Measurements from ENCODE around the gene FOXP3. TPM values are rescaled to one million over a fixed set of nuclear protein-coding genes. Genes with fewer than 3 reads are reported as not detected.
"Not testable (repeated sequence)": the region's sequence is repeated elsewhere in the genome, so short reads cannot be mapped to it uniquely, and the experiment has no call there.

FOXP3 gene
- total RNA-seq = not detected
- long read RNA-seq = 0 reads

GRCh38 chrX:49264460-49264859 is at the start of gene FOXP3:
TSS of gene FOXP3 (minus strand) at chrX:49264710. CDS start at chrX:49258505, 6,205 bp downstream.
- intact Hi-C loops (cut with micrococcal nuclease) = no loop called here
- DNase-seq = no peak
- ATAC-seq = no peak

GRCh38 chrX:49312176-49312575 is 47.7 kb upstream of the FOXP3 start:
- intact Hi-C loops (cut with micrococcal nuclease) = no loop called here
- DNase-seq = no peak
- no peak for ATAC-seq

GRCh38 chrX:49310371-49310770 is 45.9 kb upstream of the FOXP3 start:
- DNase-seq (no peak), ATAC-seq (no peak)
- intact Hi-C loops (cut with micrococcal nuclease) = no loop called here

- peak; percentile 43 for ATAC-seq
- no peak for DNase-seq
- intact Hi-C loops (cut with micrococcal nuclease) = no loop called here
Observed at GRCh38 chrX:49309401-49309981, 45.0 kb upstream of the FOXP3 start.

- DNase-seq (peak; percentile 29), ATAC-seq (peak; percentile 70)
- intact Hi-C loops (cut with micrococcal nuclease) = no loop called here
Observed at GRCh38 chrX:49308604-49309269, 44.2 kb upstream of the FOXP3 start.

GRCh38 chrX:49307775-49308174 is 43.3 kb upstream of the FOXP3 start:
- ATAC-seq; intact Hi-C loops (cut with micrococcal nuclease); DNase-seq: not testable (repeated sequence)

GRCh38 chrX:49303346-49303745 is 38.8 kb upstream of the FOXP3 start, which contains the start of gene GAGE10:
TSS of gene GAGE10 (plus strand) at chrX:49303646. CDS start at chrX:49304860, 1,214 bp downstream.
- ATAC-seq = no peak
- no peak for DNase-seq
- intact Hi-C loops (cut with micrococcal nuclease) = no loop called here

- no peak for ATAC-seq
- DNase-seq = no peak
- intact Hi-C loops (cut with micrococcal nuclease) = no loop called here
Observed at GRCh38 chrX:49300703-49301102, 36.2 kb upstream of the FOXP3 start.

- intact Hi-C loops (cut with micrococcal nuclease); ATAC-seq; DNase-seq: not testable (repeated sequence)
Observed at GRCh38 chrX:49299293-49299692, 34.8 kb upstream of the FOXP3 start.

- intact Hi-C loops (cut with micrococcal nuclease) = no loop called here
- DNase-seq (no peak), ATAC-seq (no peak)
Observed at GRCh38 chrX:49292400-49293362, 28.2 kb upstream of the FOXP3 start.

GRCh38 chrX:49291615-49292337 is 27.3 kb upstream of the FOXP3 start:
- intact Hi-C loops (cut with micrococcal nuclease) = no loop called here
- peak; percentile 71 for ATAC-seq
- DNase-seq = peak; percentile 51

GRCh38 chrX:49290215-49290614 is 25.7 kb upstream of the FOXP3 start:
- no peak for DNase-seq
- no peak for ATAC-seq
- intact Hi-C loops (cut with micrococcal nuclease) = no loop called here

- DNase-seq (no peak), ATAC-seq (no peak)
- intact Hi-C loops (cut with micrococcal nuclease) = no loop called here
Observed at GRCh38 chrX:49287665-49288064, 23.2 kb upstream of the FOXP3 start.

- intact Hi-C loops (cut with micrococcal nuclease) = no loop called here
- DNase-seq (no peak), ATAC-seq (no peak)
Observed at GRCh38 chrX:49286581-49286980, 22.1 kb upstream of the FOXP3 start.

- no peak for ATAC-seq
- intact Hi-C loops (cut with micrococcal nuclease) = no loop called here
Observed at GRCh38 chrX:49286136-49286535, 21.6 kb upstream of the FOXP3 start.

GRCh38 chrX:49284212-49284611 is 19.7 kb upstream of the FOXP3 start:
- DNase-seq = no peak
- intact Hi-C loops (cut with micrococcal nuclease) = no loop called here
- ATAC-seq = no peak

More at GRCh38 chrX:49286136-49286535, 21.6 kb upstream of the FOXP3 start:
- no peak for DNase-seq

- ATAC-seq (peak; percentile 72), DNase-seq (no peak)
- intact Hi-C loops (cut with micrococcal nuclease) = no loop called here
Observed at GRCh38 chrX:49282647-49283011, 18.1 kb upstream of the FOXP3 start.

GRCh38 chrX:49278081-49278480 is 13.6 kb upstream of the FOXP3 start:
- ATAC-seq (no peak), DNase-seq (no peak)
- intact Hi-C loops (cut with micrococcal nuclease) = no loop called here

- no peak for DNase-seq
- intact Hi-C loops (cut with micrococcal nuclease) = no loop called here
- ATAC-seq = no peak
Observed at GRCh38 chrX:49277535-49277830, 13.0 kb upstream of the FOXP3 start.

Measured in left ventricle myocardium superior (tissue), 1 donor.